Tongue (tissue), 2 donors: ENCODE measurements around the gene RAB6D. TPM values are rescaled to one million over a fixed set of nuclear protein-coding genes. Genes with fewer than 3 reads are reported as not detected.
"Not testable (repeated sequence)": the region's sequence is repeated elsewhere in the genome, so short reads cannot be mapped to it uniquely, and the experiment has no call there.

ENCODE experiments used
- DNase-seq: peaks from one replicate; pipeline ENCODE4 v3.0.0-alpha.2; 2015
- total RNA-seq: library from RNA; depleted of rRNA; stranded (reverse); fragments of >200 nt; gene quantifications from one replicate; pipeline ENCODE4 v1.2.3, GENCODE V29; 2014

RAB6D gene
- total RNA-seq, 1 donor from 2014 or later = not detected

DNA sequence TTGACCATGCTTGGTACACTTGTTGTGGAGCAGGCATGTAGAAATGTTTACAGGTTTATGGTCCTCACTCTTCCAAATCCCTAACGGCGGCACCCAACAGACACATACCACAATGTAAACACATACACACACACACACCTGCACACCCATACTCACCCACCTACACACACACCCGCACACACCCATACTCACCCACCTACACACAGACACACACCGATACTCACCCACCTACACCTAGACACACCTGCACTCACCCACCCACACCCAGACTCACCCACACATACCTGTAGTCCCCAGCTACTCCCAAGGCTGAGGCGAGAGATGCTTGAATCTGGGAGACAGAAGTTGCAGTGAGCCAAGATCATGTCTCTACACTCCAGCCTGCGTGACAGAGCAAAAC, 1.5 kb upstream of the RAB6D start:
- no peak for DNase-seq

DNA sequence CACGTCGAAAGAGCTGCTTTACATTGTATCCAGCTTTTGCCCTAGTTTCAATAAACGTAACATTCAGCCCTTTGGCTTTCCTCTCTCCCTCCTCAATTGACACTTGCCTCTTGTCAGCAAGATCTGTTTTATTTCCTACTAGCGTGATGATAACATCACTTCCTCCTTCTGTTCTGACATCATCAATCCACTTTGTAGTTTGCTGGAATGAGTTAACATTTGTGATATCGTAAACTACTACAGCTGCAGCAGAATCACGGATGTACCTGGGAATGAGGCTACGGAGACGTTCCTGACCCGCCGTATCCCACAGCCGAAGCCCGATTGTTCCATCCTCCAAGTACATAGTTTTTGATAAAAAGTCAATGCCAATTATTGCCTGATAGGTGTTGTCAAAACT, 755 bp downstream of the RAB6D start:
- not testable (repeated sequence) for DNase-seq

DNA sequence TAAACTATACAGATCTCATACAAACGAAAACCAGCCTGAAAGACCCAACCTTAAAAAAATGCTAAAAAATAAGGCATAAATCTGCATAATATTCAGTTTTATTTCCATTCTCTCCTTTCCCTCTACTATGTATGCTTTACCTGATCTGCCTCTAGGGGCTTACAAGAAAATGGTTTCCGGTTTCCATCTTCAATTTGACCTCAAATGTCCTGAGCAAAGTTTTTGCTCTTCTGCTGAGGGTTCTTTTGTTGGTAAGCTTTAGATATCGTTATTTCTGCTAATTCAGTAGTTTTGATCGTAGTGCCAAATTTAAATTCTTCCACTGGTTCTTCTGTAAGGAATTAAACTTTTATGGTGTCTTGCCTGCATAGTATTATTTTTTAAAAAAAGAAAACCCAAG, 2.2 kb downstream of the RAB6D start:
- DNase-seq = not testable (repeated sequence)

DNA sequence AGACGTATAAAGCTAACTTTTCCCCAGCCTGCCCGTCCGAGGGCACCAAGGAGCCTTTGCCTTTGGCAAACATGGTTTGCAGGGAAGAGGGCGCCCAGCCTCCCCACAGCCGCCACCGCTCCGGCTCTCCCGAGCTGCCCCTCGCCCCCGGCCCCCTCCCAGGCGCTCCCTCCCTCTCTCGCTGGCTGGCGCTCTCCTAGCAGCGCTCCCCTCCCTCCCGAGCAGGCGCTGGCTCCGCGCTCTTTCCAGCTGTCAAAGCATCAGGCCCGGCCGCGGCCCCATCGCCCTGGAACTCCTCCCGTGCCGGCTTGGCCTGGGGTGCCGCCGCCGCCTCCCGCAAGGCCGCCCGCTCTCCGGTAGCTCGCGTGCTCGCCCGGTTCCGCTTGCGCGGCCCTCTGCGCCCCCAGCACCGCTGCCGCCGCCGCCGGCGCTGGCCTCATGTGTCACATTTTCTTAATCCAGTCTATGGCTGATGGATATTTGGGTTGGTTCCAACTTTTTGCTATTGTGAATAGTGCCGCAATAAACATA, 10.7 kb downstream of the RAB6D start:
- not testable (repeated sequence) for DNase-seq

DNA sequence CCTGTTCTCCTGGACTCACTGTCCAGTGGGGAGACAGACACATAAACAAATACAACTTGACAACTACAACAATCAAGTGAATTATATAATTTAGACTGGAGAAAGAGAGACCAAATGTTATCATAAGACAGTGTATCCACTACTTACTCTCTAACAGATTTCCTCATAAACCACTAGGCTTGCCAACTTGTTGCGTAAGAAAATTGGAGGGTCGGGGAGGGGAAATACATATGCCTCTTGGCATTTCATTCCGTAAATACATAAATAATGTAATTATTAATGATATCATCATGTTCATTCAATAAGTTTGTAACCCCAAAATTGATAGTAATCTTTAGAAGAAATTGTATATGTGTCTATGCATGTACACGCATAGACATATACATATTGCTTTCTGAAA, 14.9 kb downstream of the RAB6D start:
- no peak for DNase-seq

DNA sequence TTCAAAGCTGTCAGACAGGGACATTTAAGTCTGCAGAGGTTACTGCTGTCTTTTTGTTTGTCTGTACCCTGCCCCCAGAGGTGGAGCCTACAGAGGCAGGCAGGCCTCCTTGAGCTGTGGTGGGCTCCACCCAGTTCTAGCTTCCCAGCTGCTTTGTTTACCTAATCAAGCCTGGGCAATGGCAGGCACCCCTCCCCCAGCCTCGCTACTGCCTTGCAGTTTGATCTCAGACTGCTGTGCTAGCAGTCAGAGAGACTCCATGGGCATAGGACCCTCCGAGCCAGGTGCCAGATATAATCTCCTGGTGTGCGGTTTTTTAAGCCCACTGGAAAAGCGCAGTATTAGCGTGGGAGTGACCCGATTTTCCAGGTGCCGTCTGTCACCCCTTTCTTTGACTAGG, 16.9 kb downstream of the RAB6D start:
- DNase-seq = not testable (repeated sequence)

DNA sequence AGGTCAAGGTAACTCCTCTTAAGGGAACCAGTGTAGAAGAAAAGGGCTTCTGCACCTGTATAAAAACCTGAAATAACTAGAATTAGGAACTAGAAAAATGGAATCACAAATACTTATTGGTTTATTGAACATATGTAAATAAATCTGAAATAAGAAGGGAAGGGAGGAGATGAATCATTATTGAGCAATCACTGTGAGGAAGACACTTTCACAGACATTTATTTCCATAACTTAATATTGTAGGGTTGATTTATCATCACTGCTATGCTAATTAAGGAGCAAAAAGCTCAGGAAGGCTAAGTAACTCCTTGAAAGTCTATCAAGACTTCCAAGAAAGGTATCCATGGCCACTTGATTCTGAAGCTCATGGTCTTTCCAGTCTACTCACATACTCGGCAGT, 24.7 kb downstream of the RAB6D start:
- DNase-seq = not testable (repeated sequence)

DNA sequence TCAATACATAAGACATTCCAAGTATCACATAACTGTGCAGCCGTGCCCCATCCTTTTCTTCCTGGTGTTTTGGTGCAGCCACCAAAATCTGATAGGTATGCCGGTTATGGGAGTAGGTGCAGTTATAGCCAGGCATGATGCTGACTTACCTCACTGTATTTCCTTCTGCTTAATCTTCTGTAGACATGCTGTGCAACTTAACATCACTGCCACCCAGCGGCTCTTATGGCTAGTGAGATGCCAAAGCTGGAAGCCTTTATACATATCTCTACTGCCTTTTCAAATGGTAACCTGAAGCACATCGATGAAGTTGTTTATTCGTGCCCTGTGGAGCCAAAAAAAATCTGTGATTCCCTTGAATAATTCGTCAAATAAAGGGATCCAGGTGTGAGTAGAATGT, 28.6 kb downstream of the RAB6D start:
- peak; percentile 60 for DNase-seq

DNA sequence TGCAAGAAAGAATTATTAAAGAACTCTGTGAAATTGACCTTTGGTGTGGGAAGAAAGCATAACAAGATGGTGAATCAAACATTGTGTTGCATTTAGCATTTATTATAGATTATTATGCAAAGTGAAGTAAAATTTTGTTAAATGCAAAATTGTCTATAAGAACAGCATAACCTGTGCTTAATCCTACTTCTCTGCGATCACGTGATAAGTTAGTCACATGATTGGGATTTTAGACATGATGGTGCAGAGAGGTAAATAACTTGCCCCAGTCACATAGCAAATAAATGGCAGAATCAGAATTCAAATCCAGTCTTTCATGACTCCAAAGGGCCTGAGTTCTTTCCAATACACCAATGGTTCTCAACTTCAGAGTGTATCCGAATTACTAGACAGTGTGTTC, 31.3 kb downstream of the RAB6D start:
- not testable (repeated sequence) for DNase-seq

DNA sequence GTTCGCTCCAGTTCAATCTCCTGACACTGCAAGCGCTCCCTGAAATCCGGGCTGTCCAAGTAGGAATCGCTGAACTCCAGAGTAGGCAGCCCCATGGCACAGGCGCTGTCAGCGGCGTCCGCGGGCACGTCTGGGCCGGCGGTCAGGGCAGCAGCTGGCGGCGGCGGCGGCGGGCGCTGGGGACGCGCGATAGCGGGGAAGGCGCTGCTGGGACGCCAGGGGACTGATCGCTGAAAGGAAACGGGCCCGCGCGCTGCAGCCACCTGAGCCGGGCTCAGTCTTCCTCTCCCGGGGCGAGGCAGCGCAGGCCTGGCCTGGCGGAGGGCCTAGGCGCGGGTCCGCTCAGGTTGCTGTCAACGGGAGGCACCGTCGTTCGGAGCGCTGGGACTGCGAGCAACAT, 33.0 kb downstream of the RAB6D start:
- DNase-seq = peak; percentile 38

DNA sequence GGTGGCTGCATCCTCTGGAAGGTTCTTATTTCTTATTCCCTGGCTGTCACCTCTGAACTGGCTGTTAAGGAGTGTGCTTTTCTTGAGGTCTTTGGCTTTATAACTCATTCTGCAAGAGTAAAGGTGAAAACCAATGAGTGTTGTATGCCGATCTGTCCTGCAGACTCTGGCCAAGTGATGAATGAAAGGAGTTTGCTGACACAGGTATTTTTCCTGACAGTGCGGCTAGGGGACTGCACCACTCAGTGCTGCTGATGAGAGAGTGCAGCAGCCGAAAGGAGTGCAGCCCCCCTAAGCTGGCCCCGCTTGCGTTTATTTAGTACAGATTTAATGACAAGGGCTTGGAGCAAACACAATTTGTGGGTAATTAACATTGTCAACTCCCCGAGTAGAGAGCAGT, 41.8 kb downstream of the RAB6D start:
- DNase-seq = no peak

DNA sequence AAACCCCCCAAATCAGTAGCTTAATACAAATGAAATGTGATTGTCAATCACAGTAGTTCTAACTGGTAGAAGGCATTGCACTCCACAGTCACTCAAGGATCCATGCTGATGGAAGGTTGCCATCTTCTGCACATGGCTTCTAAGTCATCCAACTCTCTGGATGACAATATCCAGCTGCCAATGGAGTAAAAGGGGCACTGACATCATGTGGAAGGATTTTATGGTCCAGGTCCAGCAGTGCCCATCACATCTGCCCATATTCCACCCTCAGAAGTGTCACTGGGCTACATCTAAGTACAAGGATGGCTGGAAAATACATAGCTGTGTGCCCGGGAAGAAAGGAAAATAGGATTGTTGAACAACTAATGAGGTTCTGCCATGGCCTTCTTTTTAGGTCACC, 42.6 kb downstream of the RAB6D start:
- DNase-seq = not testable (repeated sequence)

DNA sequence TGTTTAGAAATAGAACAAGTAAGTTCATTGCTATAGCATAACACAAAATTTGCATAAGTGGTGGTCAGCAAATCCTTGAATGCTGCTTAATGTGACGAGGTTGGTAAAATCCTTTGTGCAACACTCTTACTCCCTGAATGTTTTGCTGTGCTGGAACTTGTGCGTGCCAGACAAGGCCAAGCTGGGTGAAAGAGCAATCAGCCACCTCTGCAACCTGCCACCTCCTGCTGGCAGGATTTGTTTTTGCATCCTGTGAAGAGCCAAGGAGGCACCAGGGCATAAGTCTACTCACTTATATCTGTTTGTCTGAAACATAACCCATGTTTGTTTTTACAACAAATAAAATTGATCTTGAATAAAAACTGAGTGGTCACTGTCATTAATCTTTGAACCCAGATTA, 53.0 kb downstream of the RAB6D start:
- not testable (repeated sequence) for DNase-seq

Other genes with a start within 250 kb of the RAB6D start
- not detected for gene POTEE, start 154.6 kb downstream of the RAB6D start, total RNA-seq
- gene TUBA3D, start 112.0 kb upstream of the RAB6D start, total RNA-seq = not detected
- 51.6 TPM for gene MZT2A, start 128.2 kb upstream of the RAB6D start, total RNA-seq
- gene CCDC74A, start 163.7 kb upstream of the RAB6D start, total RNA-seq = 2.2 TPM